CD14-positive monocyte (primary cell): ENCODE data around the gene SYPL1. TPM values are rescaled to one million over a fixed set of nuclear protein-coding genes. Genes with fewer than 3 reads are reported as not detected.

Experiments
- DNase-seq, 3 donors: peaks; one replicate each; pipeline ENCODE4 v3.0.0-alpha.2; 2011 to 2022
- H2AFZ ChIP-seq: 2 replicates; pipeline ENCODE4 v1.6.0; 2012; ENCODE audit warnings: mild to moderate bottlenecking, low read depth, low read length, inconsistent platforms; ENCODE audit not compliant: insufficient read depth, poor library complexity, severe bottlenecking
- H3K27ac ChIP-seq, 2 donors: 1 replicate in 1 of 2; 2 replicates in 1 of 2; pipeline ENCODE4 v1.5.1; 2012 to 2013; ENCODE audit warnings: low read length in 2 of 2, control low read depth in 1 of 2, inconsistent platforms in 1 of 2, low read depth in 1 of 2, mild to moderate bottlenecking in 1 of 2
- H3K27me3 ChIP-seq, 2 donors: one replicate each; pipeline versions ENCODE4 v1.6.0 to v1.6.1; 2011 to 2013; ENCODE audit warnings: low read length in 2 of 2; ENCODE audit not compliant: control insufficient read depth in 2 of 2, insufficient read depth in 2 of 2
- H3K36me3 ChIP-seq, 2 donors: replicated peaks in 1 of 2; 1 replicate in 1 of 2; 2 replicates in 1 of 2; pipeline versions ENCODE4 v1.5.1 to v1.6.1; 2012 to 2013; ENCODE audit warnings: low read length in 2 of 2, control low read depth in 1 of 2, inconsistent platforms in 1 of 2, mild to moderate bottlenecking in 1 of 2; ENCODE audit not compliant: insufficient read depth in 2 of 2, control insufficient read depth in 1 of 2
- H3K4me1 ChIP-seq, 2 donors: 1 replicate in 1 of 2; 2 replicates in 1 of 2; pipeline versions ENCODE4 v1.5.1 to v1.6.1; 2012 to 2013; ENCODE audit warnings: low read length in 2 of 2, control low read depth in 1 of 2, inconsistent platforms in 1 of 2, mild to moderate bottlenecking in 1 of 2, moderate library complexity in 1 of 2; ENCODE audit not compliant: insufficient read depth in 2 of 2, control insufficient read depth in 1 of 2
- H3K4me2 ChIP-seq: replicated peaks from 2 replicates; pipeline ENCODE3; 2012; ENCODE audit warnings: low read length, moderate library complexity, mild to moderate bottlenecking; ENCODE audit not compliant: poor library complexity, severe bottlenecking; ENCODE audit errors: extremely low read depth
- H3K4me3 ChIP-seq, 3 experiments: fragments of 200-600 bp in 1 of 3; sonication (generic) in 1 of 3; replicated peaks in 1 of 3; 1 replicate in 2 of 3; 2 replicates in 1 of 3; pipeline ENCODE4 v1.5.1; 2011 to 2013; ENCODE audit warnings: low read length in 3 of 3, mild to moderate bottlenecking in 3 of 3, control low read depth in 2 of 3, low read depth in 2 of 3, inconsistent platforms in 1 of 3, moderate library complexity in 1 of 3
- H3K79me2 ChIP-seq: 2 replicates; pipeline ENCODE4 v1.6.0; 2012; ENCODE audit warnings: mild to moderate bottlenecking, control low read depth, inconsistent platforms, low read length, moderate library complexity; ENCODE audit not compliant: insufficient read depth
- H3K9ac ChIP-seq: 2 replicates; pipeline ENCODE4 v1.6.0; 2017; ENCODE audit warnings: low read length, mild to moderate bottlenecking; ENCODE audit not compliant: insufficient read depth, poor library complexity, severe bottlenecking
- H3K9me3 ChIP-seq, 2 donors: replicated peaks in 1 of 2; 1 replicate in 1 of 2; 2 replicates in 1 of 2; pipeline versions ENCODE4 v1.5.1 to v1.6.1; 2012 to 2013; ENCODE audit warnings: low read length in 2 of 2, control low read depth in 1 of 2; ENCODE audit not compliant: control insufficient read depth in 1 of 2, insufficient read depth in 1 of 2
- H4K20me1 ChIP-seq: 2 replicates; pipeline ENCODE4 v1.6.0; 2012; ENCODE audit warnings: mild to moderate bottlenecking, low read length, control low read depth, moderate library complexity; ENCODE audit not compliant: insufficient read depth
- H3K27ac Mint-ChIP-seq, 7 donors: one replicate each; pipeline ENCODE4 v1.8.0; 2020; ENCODE audit warnings: mild to moderate bottlenecking in 7 of 7, mixed read lengths in 7 of 7, moderate library complexity in 6 of 7, inconsistent platforms in 2 of 7
- H3K27me3 Mint-ChIP-seq, 3 donors: one replicate each; pipeline ENCODE4 v1.8.0; 2021 to 2022; ENCODE audit warnings: low read depth in 3 of 3, mild to moderate bottlenecking in 3 of 3, mixed read lengths in 3 of 3, moderate library complexity in 3 of 3, inconsistent platforms in 1 of 3
- H3K36me3 Mint-ChIP-seq, 2 donors: one replicate each; pipeline ENCODE4 v1.8.0; 2020; ENCODE audit warnings: mixed read lengths in 2 of 2, inconsistent platforms in 1 of 2, mild to moderate bottlenecking in 1 of 2
- H3K4me1 Mint-ChIP-seq: one replicate; pipeline ENCODE4 v1.8.0; 2020; ENCODE audit warnings: mild to moderate bottlenecking, mixed read lengths
- H3K4me3 Mint-ChIP-seq, 2 donors: one replicate each; pipeline ENCODE4 v1.8.0; 2020; ENCODE audit warnings: mild to moderate bottlenecking in 2 of 2, mixed read lengths in 2 of 2, moderate library complexity in 1 of 2
- H3K9me3 Mint-ChIP-seq, 7 donors: one replicate each; pipeline ENCODE4 v1.8.0; 2020 to 2022; ENCODE audit warnings: mixed read lengths in 7 of 7, mild to moderate bottlenecking in 6 of 7, moderate library complexity in 6 of 7, inconsistent platforms in 2 of 7
- CTCF ChIP-seq: fragments of 200-600 bp; IDR thresholded peaks from one replicate; pipeline ENCODE4 v1.8.0; 2022; ENCODE audit warnings: antibody characterized with exemption, mild to moderate bottlenecking
- WGBS: methylation state at CpG from one replicate; pipeline ENCODE4 v1.1.5; 2013; ENCODE audit warnings: missing lambda C conversion rate; ENCODE audit not compliant: insufficient coverage; 5-methylcytosine and 5-hydroxymethylcytosine counted together
- intact Hi-C, 2 donors: fragments of 100-400 bp; cut with micrococcal nuclease; formaldehyde crosslinking; loops; one replicate each; pipeline versions ENCODE4 v1.15.0 to v1.15.1; 2023
- polyA plus RNA-seq, 3 donors: library from polyadenylated mRNA; depleted of rRNA in 1 of 3; unstranded in 2 of 3; stranded (reverse) in 1 of 3; fragments of 300-500 nt in 2 of 3; fragments of >200 nt in 1 of 3; fragmentation: Illumina TruSeq in 2 of 3; gene quantifications; 1 replicate in 2 of 3; 2 replicates in 1 of 3; pipeline ENCODE4 v1.2.3, GENCODE V29; 2012 to 2021

The SYPL1 gene
- polyA plus RNA-seq, 3 donors: 22.3 to 82.1 (median 64.7) TPM

GRCh38 chr7:106045139-106045538 lies 67.0 kb downstream of the SYPL1 start:
- no peaks in the 10 kb centered on the region for H3K4me1 ChIP-seq
- H3K4me3 ChIP-seq: no peak overlapping the region
- intact Hi-C loops: loop anchor here (10.0 kb wide), 1 partner anchor 280 kb away; no protein-coding TSS in a partner anchor
- Mint-ChIP-seq H3K4me1 (peaks cover 11% of the 10 kb centered on the region), H3K4me3 (no peak overlapping the region), H3K9me3 (peaks cover 0 to 4% (median 0%) of the 10 kb centered on the region in 7 donors), H3K36me3 (no peaks in the 10 kb centered on the region), H3K27me3 (peaks cover 22 to 47% (median 33%) of the 10 kb centered on the region in 3 donors), H3K27ac (no peak overlapping the region)
- H3K79me2 ChIP-seq: no peaks in the 10 kb centered on the region
- H3K4me2 ChIP-seq: no peak overlapping the region
- DNase-seq: no peak
- H3K27me3 ChIP-seq: peaks cover 0 to 26% of the 10 kb centered on the region in 2 donors
- 67% methylated on average over 1 of the region's 2 CpGs for WGBS
- no peaks in the 10 kb centered on the region for H3K9me3 ChIP-seq
- no peak for TF ChIP-seq CTCF
- no peak overlapping the region for H2AFZ ChIP-seq
- no peak overlapping the region for H3K27ac ChIP-seq
- H3K9ac ChIP-seq: no peak overlapping the region
- no peaks in the 10 kb centered on the region for H4K20me1 ChIP-seq
- no peaks in the 10 kb centered on the region for H3K36me3 ChIP-seq

GRCh38 chr7:106042196-106042611 lies 69.9 kb downstream of the SYPL1 start:
- Mint-ChIP-seq H3K4me3 (peak overlapping the region in 1 of 2 donors; percentile 49), H3K27me3 (peaks cover 16 to 40% (median 27%) of the 10 kb centered on the region in 3 donors), H3K27ac (peak overlapping the region in 1 of 7 donors; percentile 54), H3K9me3 (peaks cover 0 to 4% (median 0%) of the 10 kb centered on the region in 7 donors), H3K36me3 (no peaks in the 10 kb centered on the region), H3K4me1 (peaks cover 10% of the 10 kb centered on the region)
- Histone ChIP-seq H3K9me3 (no peaks in the 10 kb centered on the region), H2AFZ (peak overlapping the region; percentile 53), H3K4me1 (no peaks in the 10 kb centered on the region), H3K9ac (no peak overlapping the region), H3K4me2 (no peak overlapping the region), H3K36me3 (no peaks in the 10 kb centered on the region), H3K4me3 (no peak overlapping the region), H3K79me2 (no peaks in the 10 kb centered on the region), H4K20me1 (no peaks in the 10 kb centered on the region), H3K27ac (no peak overlapping the region), H3K27me3 (peaks cover 0 to 21% of the 10 kb centered on the region in 2 donors)
- DNase-seq: no peak
- no CpG with 5 or more reads among the region's 4 CpGs for WGBS
- TF ChIP-seq CTCF: no peak
- intact Hi-C loops: loop anchor here (5.0 to 10.0 kb wide), 2 partner anchors 277 to 390 kb away; no protein-coding TSS in a partner anchor
